Mesodermal cell (in vitro differentiated cells): Measurements from ENCODE around the gene TRIM67.

ENCODE experiments used
- H3K27ac ChIP-seq: 2 replicates; pipeline ENCODE4 v1.7.0; 2013; ENCODE audit warnings: mild to moderate bottlenecking, low read depth, low read length, moderate library complexity; ENCODE audit not compliant: severe bottlenecking
- H3K36me3 ChIP-seq: 2 replicates; pipeline ENCODE4 v1.7.1; 2013; ENCODE audit warnings: mild to moderate bottlenecking, low read length, moderate library complexity; ENCODE audit not compliant: control insufficient read depth, insufficient read depth
- H3K4me1 ChIP-seq: one replicate; pipeline ENCODE4 v1.7.1; 2013; ENCODE audit warnings: mild to moderate bottlenecking, low read length; ENCODE audit not compliant: insufficient read depth, control insufficient read depth, poor library complexity, severe bottlenecking
- H3K4me3 ChIP-seq: 2 replicates; pipeline ENCODE4 v1.7.0; 2013; ENCODE audit warnings: low read length, control low read depth, mild to moderate bottlenecking; ENCODE audit not compliant: insufficient read depth, poor library complexity, severe bottlenecking; ENCODE audit errors: extremely low read depth
- H3K9me3 ChIP-seq: 2 replicates; pipeline ENCODE4 v1.7.1; 2013; ENCODE audit warnings: mild to moderate bottlenecking, low read length, moderate library complexity; ENCODE audit not compliant: control insufficient read depth
- WGBS, 2 experiments: methylation state at CpG; one replicate each; pipeline ENCODE4 v1.1.5; 2013; ENCODE audit warnings: missing lambda C conversion rate in 2 of 2; ENCODE audit not compliant: insufficient coverage in 2 of 2; 5-methylcytosine and 5-hydroxymethylcytosine counted together

Gene TRIM67

DNA sequence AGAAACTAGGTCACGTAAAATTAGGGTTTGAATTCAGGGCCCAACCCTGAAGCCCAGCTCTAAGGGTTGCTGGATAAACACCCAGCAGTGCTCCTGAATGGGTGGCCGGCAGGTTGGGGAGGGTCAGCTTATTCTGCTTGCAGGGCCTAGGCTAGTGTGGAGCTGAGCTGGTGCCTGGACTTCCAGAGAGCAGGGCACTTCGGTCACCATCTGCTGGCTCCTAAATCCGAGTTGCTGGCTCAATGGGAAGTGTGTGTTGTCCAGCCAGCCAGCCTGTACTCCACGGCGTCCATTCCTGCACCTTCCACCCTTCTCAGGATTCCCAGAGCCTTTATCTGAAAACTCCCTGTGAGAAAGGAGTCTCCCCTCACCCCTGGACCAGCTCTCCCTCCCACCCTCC is 23.0 kb downstream of the TRIM67 start:
- H3K36me3 ChIP-seq: no peaks in the 10 kb centered on the region
- H3K4me1 ChIP-seq: no peaks in the 10 kb centered on the region
- no peak overlapping the region for H3K4me3 ChIP-seq
- whole genome bisulfite sequencing, 2 experiments: 86 to 92% methylated on average over 4 to 5 of the region's 6 CpGs
- peaks cover 5% of the 10 kb centered on the region for H3K9me3 ChIP-seq
- H3K27ac ChIP-seq: no peak overlapping the region

DNA sequence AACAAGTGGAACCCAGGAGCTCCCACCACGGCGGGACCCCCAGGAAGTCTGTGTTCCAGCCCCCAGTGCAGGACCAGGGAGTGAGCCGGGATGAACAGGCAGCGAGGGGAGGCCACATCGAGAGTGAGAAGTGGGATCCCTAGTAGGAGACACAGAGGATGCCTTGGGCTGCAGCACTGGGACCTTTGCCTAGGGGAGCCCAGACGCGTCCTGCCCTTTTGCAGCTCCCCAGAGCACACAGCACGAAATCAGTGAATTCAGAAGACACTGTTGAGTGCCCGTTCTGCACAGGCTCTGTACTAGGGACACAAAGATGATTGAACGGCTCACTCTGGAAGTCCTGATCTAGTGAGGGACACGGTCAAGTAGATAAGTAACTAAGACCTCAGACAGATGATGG is 23.5 kb downstream of the TRIM67 start:
- H3K36me3 ChIP-seq: no peaks in the 10 kb centered on the region
- WGBS, 2 experiments: 91 to 95% methylated on average over 11 of the region's 11 CpGs
- no peak overlapping the region for H3K27ac ChIP-seq
- H3K9me3 ChIP-seq: peaks cover 6% of the 10 kb centered on the region
- no peak overlapping the region for H3K4me3 ChIP-seq
- no peaks in the 10 kb centered on the region for H3K4me1 ChIP-seq

DNA sequence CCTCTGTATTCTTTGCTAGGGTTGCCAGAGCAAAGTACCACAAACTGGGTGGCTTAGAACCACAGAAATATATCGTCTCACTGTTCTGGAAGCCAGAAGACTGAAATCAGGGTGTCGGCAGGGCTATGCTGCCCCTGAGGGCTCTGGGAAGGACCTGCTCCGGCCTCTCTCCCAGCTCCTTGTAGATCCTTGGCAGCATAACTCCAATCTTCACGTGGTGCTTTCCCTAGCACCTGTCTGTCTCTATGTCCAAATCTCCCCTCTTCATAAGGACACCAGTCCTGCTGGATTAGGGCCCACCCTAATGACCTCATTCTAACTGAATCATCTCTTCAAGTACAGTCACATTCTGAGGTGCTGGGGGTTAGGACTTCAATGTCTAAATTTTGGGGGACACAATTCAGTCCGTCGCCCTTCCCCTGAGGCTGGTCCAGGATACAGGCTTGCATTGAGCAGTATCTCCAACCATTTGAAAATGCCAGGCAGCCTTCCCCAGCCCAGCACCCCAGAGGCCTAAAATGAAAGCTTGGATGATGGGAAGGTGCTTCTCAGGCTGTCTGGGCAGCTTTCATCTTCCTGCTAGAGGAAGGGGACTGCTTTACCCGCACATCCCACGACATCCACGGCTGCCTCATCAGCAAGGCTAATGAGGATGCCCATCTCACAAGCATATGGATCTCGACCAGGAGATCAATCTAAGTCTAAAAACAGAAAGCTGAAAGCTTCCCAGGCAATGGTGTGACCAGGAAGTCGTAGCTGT is 24.7 kb downstream of the TRIM67 start:
- H3K9me3 ChIP-seq: peaks cover 6% of the 10 kb centered on the region
- H3K4me1 ChIP-seq: no peaks in the 10 kb centered on the region
- WGBS, 2 experiments: 85 to 87% methylated on average over 10 of the region's 11 CpGs
- H3K27ac ChIP-seq: no peak overlapping the region
- no peaks in the 10 kb centered on the region for H3K36me3 ChIP-seq
- H3K4me3 ChIP-seq: no peak overlapping the region

DNA sequence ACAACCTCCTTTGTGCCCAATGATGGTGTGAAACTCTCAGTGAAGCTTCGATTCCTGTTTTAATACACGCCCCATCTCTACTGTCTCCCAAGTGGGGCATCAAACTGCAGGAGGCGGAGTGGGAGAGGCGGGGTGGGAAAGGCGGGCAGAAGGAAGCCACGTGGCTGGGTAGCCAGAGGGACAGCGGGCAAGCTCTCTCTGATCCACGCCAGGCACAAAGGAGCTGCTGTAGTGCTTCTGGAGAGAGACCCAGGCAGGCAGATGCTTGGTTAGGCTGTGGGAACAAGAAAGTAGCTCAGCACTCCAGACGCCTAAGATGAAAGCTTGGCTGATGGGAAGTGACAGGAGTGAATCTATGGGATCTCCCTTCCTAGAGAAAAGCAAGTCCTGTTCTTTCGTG is 25.7 kb downstream of the TRIM67 start:
- Histone ChIP-seq H3K27ac (no peak overlapping the region), H3K36me3 (no peaks in the 10 kb centered on the region), H3K4me1 (no peaks in the 10 kb centered on the region), H3K4me3 (no peak overlapping the region), H3K9me3 (peaks cover 6% of the 10 kb centered on the region)
- 75 to 77% methylated on average over 6 to 8 of the region's 10 CpGs for WGBS, 2 experiments

DNA sequence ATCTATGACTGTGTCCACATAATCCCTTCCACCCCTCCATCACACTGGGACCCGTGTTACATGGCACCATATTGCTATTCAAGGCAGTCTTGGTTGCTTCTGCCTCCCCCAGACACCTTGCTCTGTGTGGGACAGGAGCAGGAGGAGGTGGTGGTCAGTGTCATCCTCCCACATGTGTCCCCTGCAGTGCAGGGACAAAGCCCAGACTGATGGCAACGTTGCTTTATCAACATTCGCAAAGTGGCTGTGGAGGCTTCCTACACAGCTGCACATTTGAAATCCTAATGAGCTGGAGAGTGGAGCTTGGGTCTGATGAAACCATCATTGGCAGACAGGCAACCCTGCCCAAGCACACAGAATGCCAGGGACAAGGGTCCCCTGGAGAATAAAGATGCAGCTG is 26.2 kb downstream of the TRIM67 start:
- Histone ChIP-seq H3K36me3 (no peaks in the 10 kb centered on the region), H3K4me3 (no peak overlapping the region), H3K4me1 (no peaks in the 10 kb centered on the region), H3K27ac (no peak overlapping the region), H3K9me3 (peaks cover 6% of the 10 kb centered on the region)
- WGBS, 2 experiments: 64 to 77% methylated on average over 3 of the region's 3 CpGs

DNA sequence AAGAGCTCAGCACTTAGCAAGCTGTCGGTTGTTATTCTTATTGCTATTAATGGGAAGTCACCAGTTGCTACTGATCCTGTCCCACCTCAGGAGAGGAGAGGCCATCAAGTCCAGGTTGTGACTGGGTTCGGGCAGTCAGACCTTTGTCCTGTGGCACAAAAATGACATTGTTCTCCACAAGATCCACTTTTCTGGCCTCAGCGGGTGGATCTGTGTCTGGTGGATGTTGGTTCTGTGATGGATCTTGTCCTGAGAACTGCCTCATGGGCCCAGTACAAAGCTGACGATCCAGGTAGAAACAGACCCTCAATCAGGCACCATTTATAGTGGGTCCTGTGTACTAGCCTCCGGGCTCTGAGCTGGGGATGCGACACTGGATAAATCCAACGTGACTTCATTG is 26.9 kb downstream of the TRIM67 start:
- Histone ChIP-seq H3K4me3 (no peak overlapping the region), H3K9me3 (peaks cover 6% of the 10 kb centered on the region), H3K36me3 (no peaks in the 10 kb centered on the region), H3K27ac (no peak overlapping the region), H3K4me1 (no peaks in the 10 kb centered on the region)
- 90 to 92% methylated on average over 5 to 6 of the region's 7 CpGs for WGBS, 2 experiments

DNA sequence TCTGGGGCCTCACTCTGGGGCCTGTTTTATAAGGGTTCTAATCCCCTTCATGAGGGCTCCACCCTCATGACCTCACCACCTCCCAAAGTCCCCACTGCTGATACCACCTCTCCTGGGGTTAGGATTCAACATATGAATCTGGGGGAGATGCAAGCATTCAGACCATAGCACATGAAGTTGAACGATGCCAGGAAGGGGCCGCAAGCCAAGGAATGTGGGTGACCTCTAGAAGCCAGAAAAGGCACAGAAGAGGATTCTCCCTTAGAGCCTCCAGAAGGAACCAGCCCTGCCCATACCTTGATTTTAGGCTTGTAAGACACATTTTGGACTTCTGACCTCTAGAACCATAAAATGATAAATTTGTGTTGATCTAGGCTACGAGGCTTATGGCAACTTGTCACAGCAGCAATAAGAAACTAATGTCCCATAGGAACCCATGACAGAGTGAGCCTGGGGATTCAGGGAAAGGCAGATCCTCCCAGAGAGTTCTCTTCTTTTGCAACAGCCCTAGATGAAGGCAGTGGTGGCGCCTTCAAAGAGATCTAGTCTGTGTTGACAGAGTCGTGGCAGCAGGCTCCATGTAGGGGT is 27.9 kb downstream of the TRIM67 start:
- WGBS, 2 experiments: 90 to 100% methylated on average over 4 to 5 of the region's 5 CpGs
- no peaks in the 10 kb centered on the region for H3K36me3 ChIP-seq
- H3K27ac ChIP-seq: no peak overlapping the region
- H3K4me1 ChIP-seq: no peaks in the 10 kb centered on the region
- no peak overlapping the region for H3K4me3 ChIP-seq
- peaks cover 6% of the 10 kb centered on the region for H3K9me3 ChIP-seq

DNA sequence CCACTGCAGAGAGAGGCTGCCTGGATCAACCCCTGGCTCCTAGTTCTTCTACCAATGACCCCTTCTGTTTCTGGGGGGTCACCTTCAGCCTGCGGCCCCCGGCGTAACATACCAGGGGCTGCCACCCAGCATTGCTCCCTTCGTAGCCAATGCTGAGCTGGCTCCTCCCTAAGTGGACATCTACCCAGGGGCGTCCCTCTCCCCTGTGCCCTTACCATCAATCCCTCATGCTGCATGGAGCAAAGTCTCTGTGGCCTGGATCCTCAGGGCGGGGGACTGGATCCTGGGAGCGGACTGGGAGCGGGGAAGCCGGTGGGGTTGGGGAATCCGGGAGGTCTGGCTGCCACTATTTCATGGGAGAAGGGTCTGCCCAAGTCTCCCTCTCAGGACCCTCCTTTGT is 28.6 kb downstream of the TRIM67 start:
- no peak overlapping the region for H3K4me3 ChIP-seq
- H3K36me3 ChIP-seq: no peaks in the 10 kb centered on the region
- no peaks in the 10 kb centered on the region for H3K4me1 ChIP-seq
- 93 to 97% methylated on average over 3 to 9 of the region's 10 CpGs for WGBS, 2 experiments
- peaks cover 6% of the 10 kb centered on the region for H3K9me3 ChIP-seq
- no peak overlapping the region for H3K27ac ChIP-seq

DNA sequence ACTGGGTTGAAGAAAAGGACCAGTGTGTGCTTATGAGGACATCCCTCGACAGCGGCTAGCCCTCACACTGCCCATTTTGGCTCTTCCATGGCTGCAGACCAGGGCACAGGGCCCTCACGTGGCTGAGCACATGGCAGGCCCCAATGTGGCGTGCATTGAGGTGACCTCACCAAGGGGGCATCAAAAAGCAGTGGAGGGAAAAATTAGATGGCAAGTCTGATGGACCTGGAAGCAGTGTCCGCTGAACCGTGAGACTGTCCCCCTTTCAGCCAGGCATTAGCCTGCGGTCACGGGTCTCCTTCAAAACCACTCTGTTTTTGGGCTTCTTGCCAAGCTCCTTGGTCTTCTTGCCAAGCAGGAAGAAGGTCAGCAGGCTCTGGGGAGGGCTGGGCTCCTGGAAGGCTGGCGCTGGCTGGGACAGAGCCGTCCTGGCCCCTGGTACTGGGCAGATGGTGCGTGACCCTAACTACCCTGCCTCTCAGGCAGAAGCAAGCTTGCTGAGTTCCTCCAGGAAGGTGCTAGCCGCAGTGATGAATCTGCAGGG is 30.8 kb downstream of the TRIM67 start:
- Histone ChIP-seq H3K27ac (no peak overlapping the region), H3K9me3 (peaks cover 6% of the 10 kb centered on the region), H3K4me1 (no peaks in the 10 kb centered on the region), H3K36me3 (no peaks in the 10 kb centered on the region), H3K4me3 (no peak overlapping the region)
- 89 to 94% methylated on average over 11 to 12 of the region's 12 CpGs for WGBS, 2 experiments

DNA sequence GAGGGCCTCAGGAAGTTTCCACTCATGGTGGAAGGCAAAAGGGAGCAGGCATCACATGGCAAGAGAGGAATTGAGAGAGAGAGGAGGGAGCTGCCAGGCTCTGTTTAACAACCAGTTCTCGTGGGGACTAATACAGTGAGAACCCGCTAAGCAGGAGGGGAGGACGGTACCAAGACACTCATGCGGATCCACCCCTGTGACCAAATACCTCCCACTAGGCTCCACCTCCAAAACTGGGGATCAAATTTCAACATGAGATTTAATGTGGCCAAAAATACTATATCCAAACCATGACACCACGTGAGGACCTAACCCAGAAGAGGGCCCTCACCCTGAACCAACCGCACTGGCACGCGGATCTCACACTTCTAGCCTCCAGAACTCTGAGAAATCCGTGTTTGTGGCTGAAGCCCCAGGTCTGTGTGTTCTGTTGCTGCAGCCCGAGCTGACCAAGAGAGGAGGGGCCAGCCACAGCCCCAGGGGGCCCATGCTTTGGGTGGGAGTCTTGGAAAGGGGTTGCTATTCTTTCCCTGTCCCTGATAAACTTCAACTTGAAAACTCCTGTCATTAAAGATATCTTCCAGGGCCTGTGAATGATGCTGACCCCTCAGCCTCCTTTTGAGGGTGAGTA is 32.0 kb downstream of the TRIM67 start:
- Histone ChIP-seq H3K4me3 (no peak overlapping the region), H3K27ac (no peak overlapping the region), H3K36me3 (no peaks in the 10 kb centered on the region), H3K9me3 (peaks cover 6% of the 10 kb centered on the region), H3K4me1 (no peaks in the 10 kb centered on the region)
- WGBS, 2 experiments: 66 to 76% methylated on average over 2 to 9 of the region's 10 CpGs

DNA sequence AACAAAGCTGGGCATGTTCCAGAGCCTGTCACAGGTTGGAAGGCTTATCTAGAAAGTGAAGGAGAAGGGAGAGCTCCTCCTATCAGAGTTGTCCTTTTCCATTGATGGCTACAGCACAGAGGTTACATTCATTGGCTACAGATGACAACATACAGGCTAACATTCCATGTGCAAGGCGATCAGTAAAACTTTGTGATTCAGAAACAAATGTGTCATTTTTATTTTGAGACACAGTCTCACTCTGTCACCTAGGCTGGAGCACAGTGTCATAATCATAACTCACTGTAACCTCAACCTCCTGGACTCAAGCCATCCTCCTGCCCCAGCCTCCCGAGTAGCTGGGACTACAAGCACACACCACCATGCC is 32.6 kb downstream of the TRIM67 start:
- Histone ChIP-seq H3K36me3 (no peaks in the 10 kb centered on the region), H3K4me3 (no peak overlapping the region), H3K27ac (no peak overlapping the region), H3K9me3 (peaks cover 5% of the 10 kb centered on the region), H3K4me1 (no peaks in the 10 kb centered on the region)
- WGBS, 2 experiments: 85 to 100% methylated on average over 1 of the region's 2 CpGs
